ENCODE results near the gene AFF3.
"Not testable (repeated sequence)": the region's sequence is repeated elsewhere in the genome, so short reads cannot be mapped to it uniquely, and the experiment has no call there.

The AFF3 gene

DNA sequence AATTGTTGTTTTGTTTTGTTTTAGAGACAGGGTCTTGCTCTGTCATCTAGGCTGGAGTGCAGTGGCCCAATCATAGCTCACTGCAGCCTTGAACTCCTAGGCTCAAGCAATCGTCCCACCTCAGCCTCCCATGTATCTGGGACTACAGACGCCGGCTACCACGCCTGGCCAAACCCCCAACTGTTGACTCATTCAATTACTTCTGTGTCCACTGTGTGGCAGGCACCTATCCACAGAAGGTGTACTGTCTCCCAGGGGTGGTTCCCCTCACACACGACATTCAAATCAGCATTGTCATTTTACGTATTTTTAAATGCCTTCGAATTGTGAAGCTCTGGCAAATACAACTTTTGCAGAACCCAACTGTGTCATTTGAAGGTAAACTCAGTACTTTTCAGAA lies 464.6 kb downstream of the AFF3 start:
- no peak for DNase-seq

DNA sequence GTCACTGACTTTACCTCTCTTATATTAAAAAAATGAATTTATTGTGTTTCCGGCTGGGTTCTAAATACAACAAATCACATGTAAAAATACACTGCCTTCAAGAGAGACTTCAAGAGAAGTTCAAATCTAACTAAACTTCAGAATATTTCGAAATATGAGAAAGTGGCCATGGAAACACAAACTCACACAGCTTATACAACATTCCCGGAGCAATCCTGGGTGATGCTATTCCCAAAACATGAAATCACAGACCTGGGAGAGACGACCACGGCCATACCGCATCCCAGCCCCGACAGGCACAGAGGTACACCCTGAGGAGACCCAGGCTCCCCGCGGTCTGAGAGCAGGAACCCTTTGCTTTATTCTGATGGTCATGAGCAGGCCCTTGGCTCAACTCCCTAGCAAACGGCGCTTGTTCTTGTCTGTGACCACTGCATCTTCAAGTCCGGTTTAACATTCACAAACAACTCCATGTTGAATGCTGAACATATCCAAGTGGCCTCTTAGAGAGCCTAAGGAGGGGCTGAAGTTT lies 467.2 kb downstream of the AFF3 start:
- peak in 1 of 51 donors; percentile 4 for DNase-seq

DNA sequence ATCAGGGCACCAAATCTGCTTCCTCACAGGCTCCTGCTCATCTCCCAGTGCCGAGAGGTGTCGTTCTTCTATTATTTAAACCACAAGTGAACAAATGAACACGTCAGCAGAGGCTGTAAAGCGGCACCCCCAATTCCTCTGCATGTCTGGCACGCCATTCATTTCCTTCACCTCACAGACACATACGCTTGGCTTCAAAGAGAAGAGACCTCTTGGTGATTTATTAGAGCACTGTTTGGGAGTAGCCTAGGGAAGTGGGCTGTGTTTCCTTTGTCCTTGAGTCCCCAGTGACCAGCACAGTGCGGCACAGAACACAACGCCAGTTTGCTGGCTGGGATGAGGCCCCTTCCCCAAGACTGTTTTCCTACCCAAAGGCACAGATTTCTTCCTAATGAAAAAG lies 468.3 kb downstream of the AFF3 start:
- no peak for DNase-seq

DNA sequence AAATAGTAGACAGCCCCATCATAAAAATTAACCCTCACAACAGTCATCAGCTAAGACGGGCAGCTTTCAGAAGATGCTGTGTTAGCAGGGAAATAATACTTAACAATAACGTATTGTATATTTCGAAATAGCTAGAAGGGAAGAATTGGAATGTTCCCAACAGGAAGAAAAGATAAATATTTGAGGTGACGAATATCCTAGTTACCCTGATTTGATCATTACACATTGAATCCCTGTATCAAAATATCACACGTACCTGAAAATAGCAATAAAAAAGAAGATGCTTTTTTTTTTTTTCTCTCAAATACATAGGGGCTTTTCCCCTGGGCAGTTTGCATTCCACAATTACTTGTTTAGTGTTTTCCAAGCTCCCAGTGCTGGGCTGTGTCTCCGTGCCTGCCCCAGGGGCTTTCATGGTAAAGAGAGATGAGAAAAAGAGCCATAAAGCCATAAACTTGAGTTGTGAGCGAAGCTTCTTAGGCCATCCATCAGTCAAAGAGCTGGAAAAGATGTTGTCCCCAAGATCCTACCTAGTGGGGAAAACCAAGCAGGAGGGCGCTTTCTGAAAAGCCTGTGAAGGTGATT lies 469.5 kb downstream of the AFF3 start:
- no peak for DNase-seq

DNA sequence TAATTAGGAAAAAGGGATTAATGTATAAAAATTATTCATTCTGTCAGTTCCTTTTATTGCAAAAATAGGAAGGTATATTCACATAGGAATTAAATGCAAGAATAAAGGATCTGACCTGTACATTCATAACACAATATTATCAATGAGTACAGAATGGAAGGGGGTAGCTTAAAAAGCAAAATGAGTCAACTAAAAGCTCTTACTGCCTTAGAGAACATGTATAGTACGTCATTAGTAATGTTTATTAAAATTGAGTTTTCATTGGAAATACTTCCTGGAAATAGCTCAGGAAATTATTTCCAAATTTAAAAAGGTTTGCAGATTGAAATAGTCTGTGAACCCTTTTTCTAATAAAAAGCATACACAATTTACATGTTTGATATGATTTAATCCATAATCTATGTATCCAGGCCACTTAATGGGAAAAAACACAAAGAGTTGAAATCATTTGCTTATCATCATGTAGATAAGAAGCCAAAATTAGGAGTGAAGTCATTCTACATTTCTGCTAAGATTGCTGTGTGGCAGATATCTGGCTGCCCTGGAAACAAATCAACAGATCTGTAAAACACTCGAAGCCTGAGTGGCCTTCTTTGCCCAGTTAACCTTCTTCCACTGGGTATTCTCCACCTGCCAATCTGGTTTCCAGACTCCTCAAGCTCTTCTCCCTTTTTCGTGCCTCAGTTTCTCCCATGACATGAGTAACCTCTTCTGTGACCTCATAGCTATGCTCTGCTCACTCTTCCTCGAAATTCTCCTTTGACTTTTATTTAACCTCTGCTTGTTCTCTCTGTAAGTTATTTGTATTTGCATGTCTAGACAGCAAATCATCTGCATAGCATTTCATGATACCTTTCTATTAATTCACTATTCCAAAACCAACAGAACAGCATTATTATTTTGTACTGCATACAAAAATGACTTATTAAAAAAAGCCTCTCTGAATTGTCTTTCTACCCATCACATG lies 471.3 kb downstream of the AFF3 start:
- no peak for DNase-seq

DNA sequence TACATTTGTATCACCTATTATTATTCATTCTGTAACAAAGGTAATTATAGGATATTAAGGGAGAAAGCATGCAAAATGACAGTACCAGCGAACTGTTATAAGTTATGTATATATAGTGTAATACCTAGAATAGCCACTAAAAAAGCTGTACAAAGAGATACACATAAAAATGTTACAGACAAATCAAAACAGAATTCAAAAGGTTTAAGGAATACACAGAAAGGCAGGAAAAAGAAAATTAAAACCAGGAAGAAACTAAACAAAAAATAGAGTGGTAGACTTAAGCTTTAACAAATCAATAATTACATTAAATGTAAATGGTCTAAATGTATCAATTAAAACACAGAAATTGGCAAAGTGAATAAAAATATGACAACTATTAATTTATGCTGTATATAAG lies 476.1 kb downstream of the AFF3 start:
- DNase-seq = no peak

DNA sequence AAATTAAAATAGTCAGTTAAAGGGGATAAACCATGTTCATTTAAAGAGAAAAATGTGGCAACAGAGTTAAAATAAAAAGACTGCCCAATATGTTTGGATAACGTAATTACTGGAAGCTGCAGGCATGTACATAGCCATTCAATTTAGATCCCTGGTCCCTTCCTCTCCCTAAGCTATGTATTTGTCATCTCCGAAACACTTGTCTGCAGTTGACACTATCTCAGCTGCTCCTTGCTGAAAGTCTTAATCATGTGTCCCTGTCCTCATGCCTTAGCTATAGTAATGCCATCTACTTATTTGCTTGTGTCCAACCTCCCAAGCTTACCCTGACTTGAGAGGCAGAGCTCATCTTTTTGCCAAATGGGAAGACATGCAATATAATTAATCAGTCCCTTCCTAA lies 478.7 kb downstream of the AFF3 start:
- DNase-seq = no peak

DNA sequence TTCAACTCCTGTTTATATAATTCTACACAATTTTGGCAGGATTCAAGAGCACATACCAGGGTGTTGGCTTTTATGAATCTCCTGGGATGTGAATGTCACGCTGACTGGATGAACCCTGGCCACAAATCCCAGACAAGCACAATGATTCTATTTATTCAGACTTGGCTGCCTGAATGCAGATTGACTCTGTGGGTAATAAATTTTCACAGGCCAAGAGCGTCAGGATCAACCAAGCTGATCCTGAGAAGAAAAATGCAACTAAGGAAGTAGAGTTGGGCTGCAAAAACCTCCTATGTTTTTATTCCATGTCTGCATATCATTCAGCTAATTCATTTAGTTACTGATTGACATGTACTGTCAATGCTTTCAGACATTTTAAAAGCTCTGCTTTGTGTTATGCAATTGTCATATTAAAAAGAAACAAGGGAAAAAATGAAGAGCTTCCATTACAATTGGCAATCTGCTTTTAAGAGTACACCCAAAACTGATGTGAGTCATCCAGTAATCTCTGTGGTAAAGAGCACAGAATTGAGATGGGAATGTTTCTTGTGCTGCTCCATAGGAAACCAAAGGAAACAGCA lies 479.5 kb downstream of the AFF3 start:
- peak in 22 of 51 donors; percentile 7 to 69 (median 29) for DNase-seq

DNA sequence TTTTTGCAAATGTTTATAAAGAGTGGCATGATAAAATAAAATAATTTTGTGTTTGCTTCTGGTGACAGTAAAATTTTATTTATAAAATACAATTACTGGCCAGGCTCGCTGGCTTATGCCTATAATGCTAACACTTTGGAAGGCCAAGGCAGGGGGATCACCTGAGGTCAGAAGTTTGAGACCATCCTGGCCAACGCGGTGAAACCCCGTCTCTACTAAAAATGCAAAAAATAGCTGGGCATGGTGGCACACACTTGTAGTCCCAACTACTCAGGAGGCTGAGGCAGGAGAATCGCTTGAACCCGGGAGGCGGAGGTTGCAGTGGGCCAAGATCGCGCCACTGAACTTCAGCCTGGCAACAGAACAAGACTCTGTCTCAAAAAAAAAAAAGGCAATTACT lies 480.6 kb downstream of the AFF3 start:
- DNase-seq = not testable (repeated sequence)

DNA sequence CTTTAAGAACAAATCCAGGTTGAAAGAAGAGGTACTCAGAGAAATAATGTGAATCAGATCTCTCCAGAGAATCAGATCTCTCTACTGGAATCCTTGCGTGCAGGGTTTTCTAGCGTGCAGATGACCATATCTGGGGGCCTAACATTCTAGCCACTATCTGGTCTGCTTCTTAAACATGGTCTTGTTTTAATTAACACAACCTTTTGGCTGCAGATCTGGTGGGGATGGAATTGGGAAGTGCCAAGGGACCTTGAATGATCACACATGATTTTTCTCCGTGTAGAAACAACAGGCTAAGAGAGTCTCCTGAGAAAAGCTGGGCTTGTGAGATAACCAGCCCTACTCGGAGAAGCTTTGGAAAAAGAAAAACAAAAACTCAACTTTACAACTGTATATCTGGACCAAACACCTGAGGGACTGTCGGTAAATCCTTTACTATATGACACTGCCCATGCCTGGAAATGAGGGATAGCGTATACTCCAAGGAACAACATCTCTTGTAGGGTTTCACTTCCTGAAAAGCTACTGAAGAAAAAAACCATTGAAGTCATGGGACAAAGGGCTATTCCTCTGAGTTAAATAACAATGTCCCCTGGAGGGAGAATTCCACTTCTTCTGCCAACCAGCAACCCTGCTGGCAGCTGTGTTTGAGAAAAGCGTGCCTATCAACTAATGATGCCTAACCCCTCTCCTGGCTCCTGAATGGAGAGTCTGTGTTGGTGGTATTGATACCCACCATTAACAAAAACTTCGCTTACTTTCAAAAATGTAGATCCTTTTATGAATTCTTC lies 481.6 kb downstream of the AFF3 start:
- peak in 1 of 51 donors; percentile 2 for DNase-seq

DNA sequence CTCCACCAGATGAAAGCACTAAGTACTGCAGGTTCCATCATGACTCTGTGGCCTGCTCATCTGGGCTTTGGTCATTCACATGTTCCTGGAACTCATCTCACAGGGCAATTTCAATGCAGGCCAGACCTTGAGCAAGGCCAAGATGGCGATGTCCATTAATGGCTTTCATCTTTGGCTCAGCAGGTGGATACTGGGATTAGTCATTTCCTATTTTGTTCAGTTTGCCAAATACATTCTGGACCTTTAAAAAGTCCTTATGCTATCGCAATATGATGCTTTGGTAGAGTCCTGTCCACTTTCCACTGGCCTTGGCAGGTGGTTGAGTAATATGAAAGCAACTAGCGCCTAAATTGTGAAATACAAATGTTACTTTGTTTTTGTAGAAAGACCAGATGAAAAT lies 482.5 kb downstream of the AFF3 start:
- DNase-seq = no peak

DNA sequence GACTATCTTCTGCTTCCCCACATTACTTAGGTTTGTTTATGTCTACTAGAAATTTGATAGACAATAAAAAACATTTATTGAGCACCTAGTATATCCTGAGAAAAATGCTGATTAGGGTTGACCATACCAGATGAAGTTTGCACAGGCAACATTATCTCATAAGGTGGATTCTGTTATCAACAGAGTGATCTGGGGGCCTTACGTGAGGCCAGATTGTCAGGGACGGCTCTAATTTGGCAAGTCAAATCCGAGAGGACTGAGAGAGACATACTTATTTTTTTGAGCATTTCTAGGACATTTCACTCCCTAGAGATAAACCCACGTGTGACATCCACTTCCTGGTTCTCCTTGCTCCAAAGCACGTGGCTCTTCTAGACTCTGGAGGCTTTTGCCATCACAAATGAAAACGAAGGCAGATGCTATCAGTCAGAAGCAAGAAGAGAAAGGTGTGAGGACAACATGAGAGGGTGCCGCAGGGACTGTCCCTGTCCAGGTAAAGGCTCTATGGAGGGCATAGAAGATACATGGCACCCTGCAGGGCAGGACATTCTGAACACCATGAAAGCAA lies 484.6 kb downstream of the AFF3 start:
- DNase-seq = no peak

DNA sequence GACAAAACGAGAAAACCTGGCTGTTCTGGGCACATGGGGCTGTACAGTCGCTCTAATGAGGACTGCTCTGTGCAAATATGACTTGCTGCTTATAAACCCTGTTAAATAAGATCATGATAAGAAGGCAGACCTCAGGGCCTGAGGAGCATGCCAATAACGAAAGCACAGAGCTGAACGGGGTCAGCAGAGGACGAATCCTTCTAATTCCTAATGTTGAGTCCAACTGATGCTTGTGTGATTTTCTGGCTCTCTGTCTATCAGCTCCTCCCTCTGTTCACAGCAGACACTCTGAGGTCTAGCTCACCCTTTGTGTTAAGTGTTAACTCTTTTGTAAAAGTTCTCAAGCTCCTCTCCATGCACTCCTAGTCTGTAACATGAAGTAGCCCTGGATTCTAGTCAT lies 485.4 kb downstream of the AFF3 start:
- DNase-seq = no peak

DNA sequence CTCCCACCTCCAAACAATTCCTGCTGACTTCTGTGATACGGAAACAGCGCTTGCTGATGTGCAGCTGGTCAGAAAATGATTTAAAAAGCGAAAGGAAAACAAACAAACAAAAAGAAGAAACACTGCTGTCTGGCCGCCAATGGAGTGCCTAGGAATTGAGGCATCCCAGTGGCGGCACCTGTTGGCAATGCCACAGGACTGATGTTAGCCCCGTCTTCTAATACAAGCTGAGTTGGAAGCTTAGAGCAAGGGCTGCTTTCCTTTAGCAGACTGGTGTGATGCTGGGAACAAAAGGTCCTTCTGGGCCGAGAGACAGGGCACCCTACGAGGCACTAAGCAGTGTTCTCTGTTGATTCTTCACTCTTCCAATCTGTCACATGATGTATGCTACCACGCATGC lies 489.0 kb downstream of the AFF3 start:
- DNase-seq = no peak

DNA sequence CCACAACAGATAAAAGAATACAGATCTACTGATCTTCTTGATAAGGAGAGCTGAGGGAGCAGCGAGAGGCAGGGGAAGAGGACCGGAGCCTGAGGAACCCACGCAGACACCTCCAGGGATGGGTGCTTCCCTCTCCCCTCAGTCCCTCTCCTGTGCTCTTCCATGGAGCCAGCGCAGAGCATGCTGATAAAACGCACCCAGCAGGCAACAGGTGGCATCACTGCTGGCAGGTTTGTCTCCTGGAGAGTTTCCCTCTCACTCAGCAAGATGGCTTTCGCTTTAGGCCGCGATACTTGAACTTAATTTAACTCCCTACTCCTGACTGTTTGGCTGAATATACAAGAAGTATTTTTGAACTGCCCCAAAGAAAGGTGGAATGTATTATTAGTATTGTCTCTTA lies 489.5 kb downstream of the AFF3 start:
- DNase-seq = no peak

DNA sequence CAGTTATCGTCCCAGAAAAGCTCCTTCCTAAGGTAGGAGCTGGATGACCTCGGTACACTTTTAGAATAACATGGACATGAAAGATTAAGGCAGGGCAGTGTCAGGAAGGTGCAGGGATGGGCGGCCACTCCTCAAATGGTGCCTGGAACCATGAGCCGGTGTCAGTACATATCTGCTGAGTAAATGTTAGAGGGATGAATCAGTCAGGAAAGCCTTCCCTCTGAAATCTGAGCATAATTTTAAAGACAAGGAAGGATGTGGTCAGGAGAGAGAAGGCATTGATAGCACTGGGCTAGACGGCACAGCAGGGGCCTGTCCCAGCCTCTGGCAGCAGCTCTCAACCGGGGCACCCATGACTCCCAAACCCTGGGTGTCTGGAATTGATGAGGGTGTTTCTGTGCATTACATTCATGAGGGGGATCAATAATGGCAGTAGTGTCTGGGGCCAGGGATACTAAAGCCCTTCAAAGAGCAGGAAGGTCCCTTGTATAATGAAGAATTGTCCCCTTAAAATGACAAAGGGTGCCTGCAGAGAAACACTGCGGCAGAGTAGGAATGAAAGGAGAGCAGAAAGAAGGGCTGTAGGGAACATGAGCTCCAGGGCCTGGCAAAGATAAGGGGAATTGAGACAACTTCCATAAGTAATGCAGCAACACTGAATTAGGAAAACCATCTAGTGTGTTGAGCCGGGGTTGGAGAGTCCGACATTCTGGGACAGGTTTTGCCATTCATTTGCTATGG lies 490.3 kb downstream of the AFF3 start:
- no peak for DNase-seq

DNA sequence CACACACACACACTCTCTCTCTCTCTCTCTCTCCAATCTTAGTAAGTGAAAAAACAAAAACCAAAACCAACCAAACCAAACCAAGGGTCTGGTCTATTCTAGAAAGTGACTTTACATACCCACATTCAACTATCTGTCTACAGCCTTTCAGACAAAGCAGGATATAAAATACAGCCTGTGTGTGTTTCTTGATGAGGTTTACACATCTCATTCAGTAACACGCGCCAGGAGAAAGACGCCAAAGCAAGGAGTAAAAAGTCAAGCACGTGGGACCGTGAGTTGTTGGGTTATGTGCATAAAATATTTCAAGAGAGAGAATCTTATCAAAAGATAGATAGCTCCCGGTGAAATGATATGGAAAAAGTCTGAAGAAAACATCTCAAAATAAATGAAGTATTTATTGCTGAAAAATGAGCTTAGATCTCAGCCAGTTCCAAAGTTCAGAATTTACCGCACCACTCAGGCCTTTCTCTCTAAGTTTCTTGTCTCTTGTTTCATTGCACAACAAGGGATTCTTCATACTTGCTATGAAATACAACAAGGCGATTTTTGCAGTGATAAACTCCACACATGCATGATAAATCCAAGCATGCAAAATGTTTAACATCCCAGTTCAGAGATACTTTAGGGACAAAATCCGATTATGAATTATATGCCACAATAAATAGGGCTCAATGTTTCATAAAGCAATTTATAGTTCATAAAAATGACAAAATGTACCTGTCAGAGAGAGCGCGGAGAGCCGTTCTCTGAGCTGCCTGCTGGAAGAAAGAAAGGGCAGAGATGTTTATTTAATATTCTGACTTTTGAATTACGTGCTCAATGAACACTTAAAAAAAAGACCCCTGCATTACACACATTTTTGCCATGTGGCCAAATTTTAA lies 493.2 kb downstream of the AFF3 start:
- DNase-seq = no peak

DNA sequence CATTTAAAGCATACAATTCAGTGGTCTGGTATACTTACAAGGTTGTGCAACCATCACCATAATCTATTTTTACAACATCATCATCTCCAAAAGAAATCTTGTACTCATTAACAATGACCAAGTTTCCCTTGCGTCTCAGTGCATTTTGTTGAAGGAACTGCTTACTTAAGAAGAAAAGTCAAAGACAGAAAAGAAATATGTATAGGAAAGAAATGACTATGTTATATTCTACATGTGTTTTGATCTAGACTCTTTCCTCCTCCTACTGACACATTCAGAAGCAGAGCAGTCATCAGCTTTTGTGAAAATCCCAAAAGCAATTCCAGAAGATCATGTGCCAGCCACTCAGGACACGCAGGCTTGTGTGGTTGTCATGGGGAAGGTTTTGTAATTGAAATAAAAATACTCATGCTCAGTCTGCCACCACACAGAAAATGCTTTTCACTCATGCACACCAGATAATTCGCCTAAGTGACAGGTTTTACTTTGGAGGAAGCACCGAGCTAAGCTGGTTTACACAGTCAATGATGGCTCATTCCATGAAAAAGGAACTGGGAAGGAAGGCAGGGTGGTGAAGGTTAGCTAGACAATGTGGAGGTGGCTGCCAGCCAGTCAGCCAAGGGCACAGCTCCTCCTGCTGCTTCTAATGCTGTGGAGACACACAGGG lies 494.1 kb downstream of the AFF3 start:
- DNase-seq = peak in 16 of 51 donors; percentile 2 to 75 (median 23)

DNA sequence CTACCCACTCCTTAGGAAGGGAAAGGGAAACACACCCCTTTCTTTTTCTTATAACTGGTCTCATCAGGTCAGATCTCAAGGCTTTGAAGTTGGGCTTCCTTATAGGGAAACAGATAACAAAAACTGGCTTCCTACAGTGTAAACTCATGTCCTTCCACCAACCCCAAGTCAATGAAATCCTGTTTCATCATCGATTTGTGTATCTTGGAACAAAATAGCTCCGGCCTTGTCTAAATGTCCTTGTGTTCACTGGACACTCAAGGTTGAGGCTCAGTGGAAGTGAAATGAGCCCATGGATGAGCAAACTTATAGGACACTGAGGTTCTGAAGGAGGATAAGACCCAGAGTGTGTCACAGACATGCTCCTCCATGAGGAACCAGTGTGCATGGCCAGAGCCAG lies 496.4 kb downstream of the AFF3 start:
- no peak for DNase-seq
